Heart right ventricle (tissue), 16 donors: ENCODE results near the gene PUM1. TPM values are rescaled to one million over a fixed set of nuclear protein-coding genes. Genes with fewer than 3 reads are reported as not detected.
"Not testable (repeated sequence)": the region's sequence is repeated elsewhere in the genome, so short reads cannot be mapped to it uniquely, and the experiment has no call there.

ENCODE experiments used
- ATAC-seq, 8 donors: fragments of 200-7000 bp; cut with Tn5 transposase; one replicate each; pipeline ENCODE4 v1.9.1; 2020; ENCODE audit warnings: mild to moderate bottlenecking in 8 of 8, moderate library complexity in 8 of 8, moderate number of reproducible peaks in 1 of 8
- DNase-seq, 2 donors: peaks; one replicate each; pipeline ENCODE4 v3.0.0-alpha.2; 2020
- H3K27ac ChIP-seq, 10 donors: fragments of 200-600 bp; sonication (generic) in 2 of 10; one replicate each; pipeline versions ENCODE4 v1.5.0 to v1.8.0; 2020 to 2022; ENCODE audit warnings: mild to moderate bottlenecking in 3 of 10
- H3K27me3 ChIP-seq, 7 donors: fragments of 200-600 bp; one replicate each; pipeline ENCODE4 v1.8.0; 2021 to 2022; ENCODE audit warnings: mild to moderate bottlenecking in 2 of 7
- H3K36me3 ChIP-seq, 9 donors: fragments of 200-600 bp; sonication (generic) in 1 of 9; one replicate each; pipeline versions ENCODE4 v1.5.0 to v1.8.0; 2020 to 2022; ENCODE audit warnings: mild to moderate bottlenecking in 2 of 9
- H3K4me1 ChIP-seq, 9 donors: fragments of 200-600 bp; sonication (generic) in 1 of 9; one replicate each; pipeline versions ENCODE4 v1.5.0 to v1.8.0; 2020 to 2022; ENCODE audit warnings: mild to moderate bottlenecking in 4 of 9
- H3K4me3 ChIP-seq, 10 donors: fragments of 200-600 bp; sonication (generic) in 2 of 10; one replicate each; pipeline versions ENCODE4 v1.5.0 to v1.8.0; 2020 to 2022; ENCODE audit warnings: mild to moderate bottlenecking in 7 of 10, moderate library complexity in 2 of 10
- H3K9me3 ChIP-seq, 11 donors: fragments of 200-600 bp in 10 of 11; sonication (generic) in 2 of 11; one replicate each; pipeline versions ENCODE4 v1.5.0 to v1.8.0; 2013 to 2022; ENCODE audit warnings: mild to moderate bottlenecking in 2 of 11, control low read depth in 1 of 11, moderate library complexity in 1 of 11
- WGBS, 2 donors: extraction: QIAGEN DNeasy Blood & Tissue Kit; methylation state at CpG; one replicate each; pipeline ENCODE4 v1.1.7; 2013; ENCODE audit warnings: inconsistent platforms in 1 of 2; 5-methylcytosine and 5-hydroxymethylcytosine counted together
- intact Hi-C, 10 donors: fragments of 100-400 bp; cut with DNase I; formaldehyde crosslinking; loops; one replicate each; pipeline versions ENCODE4 v1.11.1 to v1.14.2; 2022
- polyA plus RNA-seq, 2 donors: library from polyadenylated mRNA; stranded (reverse); fragments of 200-250 nt; gene quantifications; one replicate each; pipeline ENCODE4 v1.2.3, GENCODE V29; 2013
- total RNA-seq, 10 donors: library from RNA; stranded (reverse); fragmentation: NEBNext Ultra II Directional in 3 of 10; extraction: Animal tissue kit (Norgen Biotek cat#: 25700) in 3 of 10; gene quantifications; one replicate each; pipeline versions ENCODE4 v1.2.1 to v1.2.4, GENCODE V29; 2021 to 2023
- TF ChIP-seq, protein P1 (sequence below), 9 donors: fragments of 200-600 bp; sonication (generic) in 2 of 9; IDR thresholded peaks; one replicate each; pipeline versions ENCODE4 v1.5.0 to v1.8.0; 2021 to 2022; ENCODE audit warnings: antibody characterized with exemption in 9 of 9, mild to moderate bottlenecking in 5 of 9, moderate library complexity in 1 of 9
- donor health status: Arrhythmogenic right ventricular cardiomyopathy.
- donor health status: ischemic (EF 13 %, LVEDD 7.1; RV severe dilation, severe dysfunction).
- donor health status: healthy with polysubstance abuse.
- donor health status: DM: no; HTN: yes; CAD: no.
- donor health status: DM: no; HTN: no; CAD: no.
- donor health status: ischemic (EF 25% LVEDD 6.9; RV normal size, moderate dysfunction).
- donor health status: ischemic (EF 25% LVEDD 5.7; RV mildly dilated, moderate dysfunction).
- donor health status: healthy.
- donor health status: DM: yes; HTN: yes; CAD: no.
- donor health status: Ischemic cardiomyopathy.
- donor health status: ischemic (EF 35%, LVEDD 5.7; RV mildly dilated, moderate dysfunction).
- donor health status: nonischemic (EF 11% LVEDD 7.7; RV severe dilation, severe dysfunction).
- donor health status: DM: yes; HTN: yes; CAD: no.
- donor health status: PGD.
- donor health status: ischemic (EF 29% LVEDD 5.4; RV normal size, mild dysfunction).
- donor health status: nonischemic (EF 23%, LVEDD 6.1; RV moderate dilation, normal function).

Gene PUM1
- total and polyA plus RNA-seq, 12 donors = 13.5 to 91.2 (median 81.0) TPM

DNA sequence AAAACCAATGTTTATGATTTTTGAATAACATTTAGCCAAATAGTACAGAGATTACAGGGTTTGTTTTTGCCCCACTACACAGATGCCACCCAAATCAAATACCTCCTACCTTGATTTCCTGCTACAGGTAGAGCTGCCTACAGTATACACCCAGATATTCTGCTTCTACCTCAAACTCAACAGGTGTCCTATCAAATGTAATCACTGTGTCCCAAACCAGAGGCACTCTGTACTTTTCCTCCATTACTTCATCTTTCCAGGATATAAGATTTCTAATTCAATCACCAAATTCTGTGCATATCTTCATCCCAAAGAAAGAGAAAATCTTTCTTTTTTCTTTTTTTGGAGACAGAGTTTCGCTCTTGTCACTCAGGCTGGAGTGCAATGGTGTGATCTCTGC is 9.6 kb downstream of the PUM1 start:
- ATAC-seq (no peak), DNase-seq (no peak)
- intact Hi-C loops = no loop called here
- Histone ChIP-seq H3K4me3 (no peak overlapping the region), H3K27me3 (no peaks in the 10 kb centered on the region), H3K36me3 (peaks cover 0 to 82% (median 17%) of the 10 kb centered on the region in 9 donors), H3K9me3 (no peaks in the 10 kb centered on the region), H3K27ac (no peak overlapping the region), H3K4me1 (peaks cover 7 to 95% (median 63%) of the 10 kb centered on the region in 9 donors)
- TF ChIP-seq, protein P1, sequence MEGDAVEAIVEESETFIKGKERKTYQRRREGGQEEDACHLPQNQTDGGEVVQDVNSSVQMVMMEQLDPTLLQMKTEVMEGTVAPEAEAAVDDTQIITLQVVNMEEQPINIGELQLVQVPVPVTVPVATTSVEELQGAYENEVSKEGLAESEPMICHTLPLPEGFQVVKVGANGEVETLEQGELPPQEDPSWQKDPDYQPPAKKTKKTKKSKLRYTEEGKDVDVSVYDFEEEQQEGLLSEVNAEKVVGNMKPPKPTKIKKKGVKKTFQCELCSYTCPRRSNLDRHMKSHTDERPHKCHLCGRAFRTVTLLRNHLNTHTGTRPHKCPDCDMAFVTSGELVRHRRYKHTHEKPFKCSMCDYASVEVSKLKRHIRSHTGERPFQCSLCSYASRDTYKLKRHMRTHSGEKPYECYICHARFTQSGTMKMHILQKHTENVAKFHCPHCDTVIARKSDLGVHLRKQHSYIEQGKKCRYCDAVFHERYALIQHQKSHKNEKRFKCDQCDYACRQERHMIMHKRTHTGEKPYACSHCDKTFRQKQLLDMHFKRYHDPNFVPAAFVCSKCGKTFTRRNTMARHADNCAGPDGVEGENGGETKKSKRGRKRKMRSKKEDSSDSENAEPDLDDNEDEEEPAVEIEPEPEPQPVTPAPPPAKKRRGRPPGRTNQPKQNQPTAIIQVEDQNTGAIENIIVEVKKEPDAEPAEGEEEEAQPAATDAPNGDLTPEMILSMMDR (IDR thresholded peaks at IDR 0.05) = no peak
- 94 to 97% methylated on average over 1 of the region's 1 CpG for WGBS, 2 donors

- no peaks in the 10 kb centered on the region for H3K9me3 ChIP-seq
- H3K36me3 ChIP-seq = peaks cover 0 to 86% (median 17%) of the 10 kb centered on the region in 9 donors
- no peak for DNase-seq
- intact Hi-C loops = no loop called here
- no peak overlapping the region for H3K4me3 ChIP-seq
- no peaks in the 10 kb centered on the region for H3K27me3 ChIP-seq
- no peak for ATAC-seq
- TF ChIP-seq, protein P1 (IDR thresholded peaks at IDR 0.05) = no peak
- no peak overlapping the region for H3K27ac ChIP-seq
- peaks cover 7 to 95% (median 59%) of the 10 kb centered on the region in 9 donors for H3K4me1 ChIP-seq
- WGBS, 2 donors = 52 to 58% methylated on average over 3 of the region's 3 CpGs
Measured at GRCh38 chr1:31055501-31055900, 10.0 kb downstream of the PUM1 start.

GRCh38 chr1:31054958-31055481 is 10.5 kb downstream of the PUM1 start:
- WGBS, 2 donors = 74 to 78% methylated on average over 5 of the region's 5 CpGs
- TF ChIP-seq, protein P1 (IDR thresholded peaks at IDR 0.05) = no peak

GRCh38 chr1:31054349-31054748 is 11.2 kb downstream of the PUM1 start:
- no peak for ATAC-seq
- no peak for DNase-seq
- H3K4me1 ChIP-seq = peaks cover 7 to 96% (median 61%) of the 10 kb centered on the region in 9 donors
- peaks cover 0 to 89% (median 17%) of the 10 kb centered on the region in 9 donors for H3K36me3 ChIP-seq
- TF ChIP-seq, protein P1 (IDR thresholded peaks at IDR 0.05) = no peak
- H3K4me3 ChIP-seq = no peak overlapping the region
- 59% methylated on average over 3 of the region's 3 CpGs for WGBS, 2 donors
- intact Hi-C loops = no loop called here
- H3K27me3 ChIP-seq = no peaks in the 10 kb centered on the region
- H3K9me3 ChIP-seq = no peaks in the 10 kb centered on the region
- no peak overlapping the region for H3K27ac ChIP-seq

More at GRCh38 chr1:31054958-31055481, 10.5 kb downstream of the PUM1 start:
- DNase-seq (no peak), ATAC-seq (peak in 2 of 8 donors; percentile 20 to 41)
- Histone ChIP-seq H3K4me3 (no peak overlapping the region), H3K9me3 (no peaks in the 10 kb centered on the region), H3K27me3 (no peaks in the 10 kb centered on the region), H3K4me1 (peaks cover 7 to 95% (median 58%) of the 10 kb centered on the region in 9 donors), H3K36me3 (peaks cover 0 to 91% (median 17%) of the 10 kb centered on the region in 9 donors), H3K27ac (no peak overlapping the region)
- intact Hi-C loops = no loop called here

DNA sequence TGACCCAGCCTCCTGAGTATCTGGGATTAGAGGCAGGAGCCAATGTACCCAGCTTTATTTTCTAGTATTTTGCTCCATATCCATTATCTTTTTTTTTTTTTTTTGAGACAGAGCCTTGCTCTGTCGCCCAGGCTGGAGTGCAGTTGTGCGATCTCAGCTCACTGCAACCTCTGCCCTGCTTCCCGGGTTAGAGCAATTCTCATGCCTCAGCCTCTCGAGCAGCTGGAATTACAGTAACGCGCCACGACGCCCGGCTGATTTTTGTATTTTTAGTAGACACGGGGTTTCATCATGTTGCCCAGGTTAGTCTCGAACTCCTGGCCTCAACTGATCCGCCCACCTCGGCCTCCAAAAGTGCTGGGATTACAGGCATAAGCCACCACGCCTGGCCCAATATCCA is 12.9 kb downstream of the PUM1 start:
- H3K4me1 ChIP-seq = peaks cover 0 to 93% (median 51%) of the 10 kb centered on the region in 9 donors
- peak in 1 of 2 donors; percentile 14 for DNase-seq
- ATAC-seq, H3K27me3 ChIP-seq, H3K27ac ChIP-seq, intact Hi-C loops, H3K9me3 ChIP-seq, H3K4me3 ChIP-seq: not testable (repeated sequence)
- peaks cover 0 to 71% (median 6%) of the 10 kb centered on the region in 9 donors for H3K36me3 ChIP-seq
- 77 to 92% methylated on average over 14 of the region's 14 CpGs for WGBS, 2 donors
